A549 (cell line): Measurements from ENCODE around the gene ZNF32. TPM values are rescaled to one million over a fixed set of nuclear protein-coding genes. Genes with fewer than 3 reads are reported as not detected.

Experiments
- ATAC-seq, 2 experiments: fragments of 200-7000 bp in 1 of 2; fragments of >200 bp in 1 of 2; cut with Nextera tagmentation in 1 of 2; cut with Tn5 transposase in 1 of 2; 3 replicates each; pipeline versions ENCODE4 v1.8.0 to v1.9.1; 2018 to 2020; ENCODE audit warnings: mild to moderate bottlenecking in 1 of 2, moderate library complexity in 1 of 2
- CTCF ChIA-PET: fragments of 300-600 bp; sonication (Branson Sonifier 250); formaldehyde crosslinking; extraction: SDS; loops from one replicate; lab custom pipeline; 2021; ENCODE audit warnings: antibody characterized with exemption, inconsistent platforms; lab: Yijun Ruan, JAX
- POLR2A ChIA-PET: fragments of 350-600 bp; formaldehyde crosslinking; extraction: SDS; loops from one replicate; lab custom pipeline; 2021; ENCODE audit warnings: antibody characterized with exemption, inconsistent platforms; lab: Yijun Ruan, JAX
- DNase-seq, 2 experiments: peaks; one replicate each; pipeline versions ENCODE4 v3.0.0 to v3.0.0-alpha.2; 2011 to 2016; ENCODE audit warnings: low read depth in 1 of 2, low spot score in 1 of 2
- FAIRE-seq: peaks from 2 replicates; lab custom pipeline; 2011; peaks lifted over from hg19 to GRCh38; lab: Jason Lieb, UNC
- H3K27ac ChIP-seq, 2 experiments: fragments of >200 bp; sonication (Bioruptor Twin); formaldehyde crosslinking; 3 replicates each; pipeline ENCODE4 v1.5.1; 2016 to 2017
- H3K4me1 ChIP-seq: fragments of >200 bp; sonication (Bioruptor Twin); formaldehyde crosslinking; 3 replicates; pipeline ENCODE4 v1.6.1; 2016
- H3K4me2 ChIP-seq: fragments of >200 bp; sonication (Bioruptor Twin); formaldehyde crosslinking; 3 replicates; pipeline ENCODE4 v1.6.1; 2016
- H3K4me3 ChIP-seq: fragments of >200 bp; sonication (Bioruptor Twin); formaldehyde crosslinking; 3 replicates; pipeline ENCODE4 v1.5.1; 2016
- H3K9me3 ChIP-seq: fragments of >200 bp; sonication (Bioruptor Twin); formaldehyde crosslinking; 3 replicates; pipeline ENCODE4 v1.6.1; 2016
- ATOH8 ChIP-seq: fragments of 250-450 bp; sonication (Bioruptor Pico); IDR thresholded peaks from 2 replicates; pipeline ENCODE4 v1.5.0; 2020; ENCODE audit warnings: low read depth, mild to moderate bottlenecking, moderate library complexity
- BCL3 ChIP-seq: fragments of >200 bp; sonication (Bioruptor Twin); formaldehyde crosslinking; IDR thresholded peaks from 3 replicates; pipeline ENCODE4 v1.6.1; 2016
- BHLHE40 ChIP-seq: IDR thresholded peaks from 2 replicates; pipeline ENCODE4 v1.6.1; 2012; ENCODE audit warnings: low read depth, low read length, inconsistent platforms
- CBX2 ChIP-seq: fragments of 200-600 bp; sonication (generic); IDR thresholded peaks from 2 replicates; pipeline ENCODE4 v1.6.1; 2016; ENCODE audit warnings: low read depth, mild to moderate bottlenecking, borderline replicate concordance
- CHD4 ChIP-seq: fragments of 200-600 bp; sonication (generic); IDR thresholded peaks from 2 replicates; pipeline ENCODE4 v1.6.1; 2016; ENCODE audit warnings: antibody characterized with exemption, mild to moderate bottlenecking, borderline replicate concordance
- E2F6 ChIP-seq: IDR thresholded peaks from 2 replicates; pipeline ENCODE4 v1.6.1; 2012; ENCODE audit warnings: low read depth, borderline replicate concordance
- EHMT2 ChIP-seq: fragments of 200-600 bp; sonication (generic); IDR thresholded peaks from 2 replicates; pipeline ENCODE4 v1.6.1; 2016; ENCODE audit warnings: antibody characterized with exemption, low read depth, mild to moderate bottlenecking, moderate library complexity
- EP300 ChIP-seq, 2 experiments: fragments of >200 bp; sonication (Bioruptor Twin); formaldehyde crosslinking; IDR thresholded peaks; 2 replicates in 1 of 2; 3 replicates in 1 of 2; pipeline ENCODE4 v1.6.1; 2016 to 2017
- FOSB ChIP-seq: fragments of 250-450 bp; sonication (Bioruptor Pico); IDR thresholded peaks from 2 replicates; pipeline ENCODE4 v1.5.0; 2020; ENCODE audit warnings: mild to moderate bottlenecking, moderate library complexity
- FOSL2 ChIP-seq, 2 experiments: fragments of 450-650 bp in 1 of 2; fragments of >200 bp in 1 of 2; sonication (Bioruptor Twin) in 1 of 2; formaldehyde crosslinking; IDR thresholded peaks; 2 replicates each; pipeline versions ENCODE4 v1.5.0 to v1.6.1; 2016 to 2020; ENCODE audit warnings: mild to moderate bottlenecking in 1 of 2, moderate library complexity in 1 of 2
- GATA3 ChIP-seq: IDR thresholded peaks from 2 replicates; pipeline ENCODE4 v1.6.1; 2012; ENCODE audit warnings: borderline replicate concordance
- HMGXB4 ChIP-seq: fragments of 250-450 bp; sonication (Bioruptor Pico); IDR thresholded peaks from 2 replicates; pipeline ENCODE4 v1.5.0; 2021; ENCODE audit warnings: mild to moderate bottlenecking, moderate library complexity, borderline replicate concordance
- HOXA7 ChIP-seq: fragments of 250-450 bp; sonication (Bioruptor Pico); IDR thresholded peaks from 2 replicates; pipeline ENCODE4 v1.5.0; 2020; ENCODE audit warnings: mild to moderate bottlenecking, moderate library complexity
- HOXB5 ChIP-seq: fragments of 250-450 bp; sonication (Bioruptor Pico); IDR thresholded peaks from 2 replicates; pipeline ENCODE4 v1.5.0; 2020; ENCODE audit warnings: mild to moderate bottlenecking, moderate library complexity
- KDM1A ChIP-seq: fragments of 200-600 bp; sonication (generic); IDR thresholded peaks from 2 replicates; pipeline ENCODE4 v1.6.1; 2016; ENCODE audit warnings: low read depth, mild to moderate bottlenecking
- MAX ChIP-seq: IDR thresholded peaks from 2 replicates; pipeline ENCODE4 v1.6.1; 2012
- MYC ChIP-seq: IDR thresholded peaks from 2 replicates; pipeline ENCODE4 v1.6.1; 2012; ENCODE audit warnings: mild to moderate bottlenecking, inconsistent platforms, low read length, improper control_type of control experiment, borderline replicate concordance
- NFE2L2 ChIP-seq: fragments of 150-350 bp; conservative IDR thresholded peaks from 2 replicates; pipeline ENCODE4 v1.6.1; 2014; ENCODE audit warnings: low read length
- NPAS2 ChIP-seq: fragments of 250-450 bp; sonication (Bioruptor Pico); IDR thresholded peaks from 2 replicates; pipeline ENCODE4 v1.8.0; 2022; ENCODE audit warnings: mild to moderate bottlenecking, moderate library complexity, borderline replicate concordance
- PHF8 ChIP-seq: fragments of 200-600 bp; sonication (generic); IDR thresholded peaks from 2 replicates; pipeline ENCODE4 v1.6.1; 2016; ENCODE audit warnings: low read depth, mild to moderate bottlenecking, antibody characterized with exemption, moderate library complexity, borderline replicate concordance
- POLR2AphosphoS2 ChIP-seq: conservative IDR thresholded peaks from 2 replicates; pipeline ENCODE4 v1.6.1; 2012; ENCODE audit warnings: low read length, improper control_type of control experiment, inconsistent platforms
- RARB ChIP-seq: fragments of 250-450 bp; sonication (Bioruptor Pico); IDR thresholded peaks from 2 replicates; pipeline ENCODE4 v1.8.0; 2021; ENCODE audit warnings: mild to moderate bottlenecking, moderate library complexity
- SREBF2 ChIP-seq: fragments of 450-650 bp; IDR thresholded peaks from 2 replicates; pipeline ENCODE4 v1.6.1; 2014; ENCODE audit warnings: mild to moderate bottlenecking, moderate library complexity
- TFCP2L1 ChIP-seq: fragments of 250-450 bp; sonication (Bioruptor Pico); IDR thresholded peaks from 2 replicates; pipeline ENCODE4 v1.5.0; 2021; ENCODE audit warnings: mild to moderate bottlenecking
- TP53 ChIP-seq: fragments of 250-450 bp; sonication (Bioruptor Pico); IDR thresholded peaks from 2 replicates; pipeline ENCODE4 v1.5.0; 2021; ENCODE audit warnings: mild to moderate bottlenecking, moderate library complexity
- USF2 ChIP-seq: fragments of 450-650 bp; IDR thresholded peaks from 2 replicates; pipeline ENCODE4 v1.6.1; 2014; ENCODE audit warnings: antibody characterized with exemption
- ZFP36 ChIP-seq: fragments of 450-650 bp; IDR thresholded peaks from 2 replicates; pipeline ENCODE4 v1.6.1; 2014; ENCODE audit warnings: borderline replicate concordance; ENCODE audit not compliant: partially characterized antibody
- ZSCAN20 ChIP-seq: fragments of 250-450 bp; sonication (Bioruptor Pico); IDR thresholded peaks from 2 replicates; pipeline ENCODE4 v1.8.0; 2022; ENCODE audit warnings: mild to moderate bottlenecking, moderate library complexity
- WGBS: methylation state at CpG from one replicate; pipeline ENCODE4 v1.1.6; 2017; ENCODE audit errors: missing lambda C conversion rate; 5-methylcytosine and 5-hydroxymethylcytosine counted together
- polyA plus RNA-seq, 4 experiments: library from polyadenylated mRNA; depleted of rRNA in 3 of 4; stranded (reverse); fragments of >200 nt; fragmentation: RNase III in 1 of 4; extraction: RNeasy Plus Mini Kit Qiagen cat#74134 plus additional on column Dnase treatment in 1 of 4; gene quantifications; 2 replicates in 3 of 4; 3 replicates in 1 of 4; pipeline ENCODE4 v1.2.3, GENCODE V29; 2011 to 2017

The ZNF32 gene
- polyA plus RNA-seq, 2 of the 4 experiments (the other 2 are of a cell fraction) = 21.4 to 38.2 TPM

GRCh38 chr10:43689618-43689954, 40.9 kb upstream of the ZNF32 start:
- no peaks in the 10 kb centered on the region for H3K9me3 ChIP-seq
- DNase-seq = peak; percentile 52 to 71
- TF ChIP-seq E2F6 (peak; percentile 84), MYC (no peak), MAX (0 out of 2 replicates have a peak, but pooled peaks have one; percentile 35)
- no peak for FAIRE-seq
- no peaks in the 10 kb centered on the region for H3K4me1 ChIP-seq
- ChIA-PET CTCF (interaction anchor here (0.6 to 3.5 kb wide), 48 partner anchors 9 to 1545 kb away, joined by 3 to 24 read pairs (median 3); no protein-coding TSS in a partner anchor), POLR2A (interaction anchor here (1.0 kb wide), 1 partner anchor 697 kb away, joined by 3 read pairs; no protein-coding TSS in a partner anchor)
- H3K27ac ChIP-seq = peak overlapping the region; percentile 68 to 83
- H3K4me2 ChIP-seq = peak overlapping the region; percentile 91
- peak; percentile 80 to 89 for ATAC-seq
- WGBS = 4% methylated on average over 18 of the region's 25 CpGs
- H3K4me3 ChIP-seq = peak overlapping the region; percentile 54

- no peak for DNase-seq
- TF ChIP-seq PHF8 (no peak), FOSL2 (IDR thresholded peaks at IDR 0.05) (no peak), FOSL2 (CRISPR knock-in tag; IDR thresholded peaks at IDR 0.05) (no peak), GATA3 (no peak), ATOH8 (CRISPR knock-in tag) (no peak), FOSB (no peak), EP300 (IDR thresholded peaks at IDR 0.05) (no peak), NPAS2 (no peak), ZSCAN20 (no peak), TFCP2L1 (CRISPR knock-in tag) (no peak), POLR2AphosphoS2 (no peak), USF2 (no peak), RARB (CRISPR knock-in tag) (no peak), NFE2L2 (no peak), KDM1A (no peak), SREBF2 (no peak)
- TF ChIP-seq, all 56 proteins: peak for 0
- ChIA-PET POLR2A (interaction anchor here (1.0 kb wide), 1 partner anchor 698 kb away, joined by 3 read pairs; no protein-coding TSS in a partner anchor), CTCF (interaction anchor here (0.8 to 3.5 kb wide), 29 partner anchors 8 to 1546 kb away, joined by 3 to 24 read pairs (median 4); no protein-coding TSS in a partner anchor)
- Histone ChIP-seq H3K4me1 (no peaks in the 10 kb centered on the region), H3K4me2 (peak overlapping the region; percentile 91), H3K27ac (peak overlapping the region; percentile 68 to 83; a peak in 5 of 6 replicates), H3K4me3 (peak overlapping the region; percentile 54), H3K9me3 (no peaks in the 10 kb centered on the region)
- no peak for ATAC-seq
- FAIRE-seq = no peak
- WGBS = 57% methylated on average over 24 of the region's 25 CpGs
Measured at GRCh38 chr10:43689007-43689491, 40.4 kb upstream of the ZNF32 start.

- DNase-seq (no peak), FAIRE-seq (no peak), ATAC-seq (no peak)
- Histone ChIP-seq H3K27ac (no peak overlapping the region), H3K9me3 (no peaks in the 10 kb centered on the region), H3K4me1 (no peaks in the 10 kb centered on the region), H3K4me2 (no peak overlapping the region), H3K4me3 (no peak overlapping the region)
- WGBS = 68% methylated on average over 14 of the region's 16 CpGs
- CTCF ChIA-PET = interaction anchor here (0.6 to 3.5 kb wide), 8 partner anchors 16 to 1547 kb away, joined by 3 to 20 read pairs (median 12); no protein-coding TSS in a partner anchor
- POLR2A ChIA-PET = no interaction called here
- no peak for TF ChIP-seq GATA3
- TF ChIP-seq EHMT2 = no peak
- TF ChIP-seq HOXB5 (CRISPR knock-in tag) = no peak
- no peak for TF ChIP-seq CBX2
- TF ChIP-seq FOSB = no peak
- no peak for TF ChIP-seq EP300 (IDR thresholded peaks at IDR 0.05)
- TF ChIP-seq HOXA7 (CRISPR knock-in tag) = no peak
- TF ChIP-seq ZFP36 = no peak
- no peak for TF ChIP-seq MAX
- no peak for TF ChIP-seq BHLHE40
- TF ChIP-seq CHD4 = no peak
- TF ChIP-seq HMGXB4 (CRISPR knock-in tag) = no peak
- TF ChIP-seq TP53 = no peak
- no peak for TF ChIP-seq ZSCAN20
- TF ChIP-seq BCL3 = no peak
- TF ChIP-seq SREBF2 = no peak
Measured at GRCh38 chr10:43688348-43688892, 39.7 kb upstream of the ZNF32 start.
